Middle frontal gyrus (tissue), 1 donor: ENCODE results near the gene LTB.

Source experiments
- DNase-seq: peaks from one replicate; pipeline ENCODE4 v3.0.0-alpha.2; 2015; ENCODE audit warnings: low spot score; ENCODE audit errors: extremely low spot score

Gene LTB

GRCh38 chr6:31576897-31577578 is 5.2 kb downstream of the LTB start:
- no peak for DNase-seq

- DNase-seq: no peak
Measured at GRCh38 chr6:31575952-31576685, 6.1 kb downstream of the LTB start.

- DNase-seq: no peak
Measured at GRCh38 chr6:31575335-31575901, 6.8 kb downstream of the LTB start, which contains the start of gene TNF. TSS of gene TNF (plus strand) at chr6:31575565. CDS start at chr6:31575742, 177 bp downstream.

- no peak for DNase-seq
Measured at GRCh38 chr6:31574106-31575061, 7.8 kb downstream of the LTB start.

GRCh38 chr6:31573239-31574105 is 8.8 kb downstream of the LTB start:
- DNase-seq: no peak

GRCh38 chr6:31572041-31572911 is 9.9 kb downstream of the LTB start, which contains the start of gene LTA:
TSS of gene LTA (plus strand) at chr6:31572289. CDS start at chr6:31572743, 454 bp downstream.
- no peak for DNase-seq

- no peak for DNase-seq
Measured at GRCh38 chr6:31569861-31570536, 12.2 kb downstream of the LTB start.

GRCh38 chr6:31568537-31568961 is 13.7 kb downstream of the LTB start:
- no peak for DNase-seq

GRCh38 chr6:31567531-31568370 is 14.5 kb downstream of the LTB start:
- DNase-seq: no peak

GRCh38 chr6:31560697-31561058 is 21.5 kb downstream of the LTB start:
- DNase-seq: no peak

GRCh38 chr6:31559958-31560696 is 22.1 kb downstream of the LTB start:
- no peak for DNase-seq

- no peak for DNase-seq
Measured at GRCh38 chr6:31559606-31559957, 22.6 kb downstream of the LTB start.

- DNase-seq: no peak
Measured at GRCh38 chr6:31558631-31559500, 23.4 kb downstream of the LTB start.

- DNase-seq: no peak
Measured at GRCh38 chr6:31558318-31558625, 24.0 kb downstream of the LTB start.

- no peak for DNase-seq
Measured at GRCh38 chr6:31557443-31558317, 24.5 kb downstream of the LTB start.

GRCh38 chr6:31556307-31556706 is 25.9 kb downstream of the LTB start:
- DNase-seq: no peak
